Inflammatory macrophage treated with lipopolysaccharide for 4 hours (primary cell): ENCODE data around the gene COL11A1.
A peak's percentile ranks its signal among the peaks of the same experiment; 100 is the strongest.
"Not testable (repeated sequence)": the region's sequence is repeated elsewhere in the genome, so short reads cannot be mapped to it uniquely, and the experiment has no call there.

Experiments used
- DNase-seq: peaks from one replicate; pipeline ENCODE4 v3.0.0-alpha.2; 2020

The COL11A1 gene

DNA sequence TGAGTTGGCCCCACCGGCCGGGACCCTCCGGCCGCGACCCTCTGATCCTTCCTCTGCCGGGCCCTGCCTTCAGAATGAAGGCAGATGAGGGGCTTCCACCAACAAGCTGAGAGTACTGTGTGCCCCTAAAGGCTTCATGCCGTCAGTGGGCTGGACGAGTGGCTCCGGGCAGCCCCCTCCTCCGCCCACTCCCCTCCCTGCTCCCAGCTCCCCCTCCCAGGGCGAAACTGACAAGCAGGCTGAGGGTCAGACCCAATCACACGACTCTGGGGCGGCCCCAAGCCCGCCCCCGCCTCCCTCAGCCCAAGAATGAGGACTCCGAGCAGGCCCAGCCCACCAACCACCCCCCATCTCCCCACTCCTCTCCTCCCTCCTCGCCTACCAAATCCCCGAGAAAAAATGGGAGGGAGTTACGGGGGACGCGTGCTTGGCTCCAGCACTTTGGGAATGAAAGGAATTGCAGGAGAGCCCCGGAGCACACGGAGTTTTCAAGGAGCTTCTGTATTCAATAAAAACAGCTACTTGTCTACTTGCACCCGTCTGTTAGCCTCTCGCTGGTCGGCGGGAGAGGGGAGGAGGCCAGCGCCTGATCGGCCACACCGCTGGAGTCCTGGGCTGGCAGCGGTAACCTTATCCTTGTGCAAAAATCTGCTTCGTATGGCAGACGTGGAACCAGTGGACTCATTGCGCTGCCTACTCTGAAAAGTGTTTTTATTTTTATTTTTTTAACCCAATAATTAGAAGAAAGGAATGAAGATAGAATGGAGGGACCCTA lies at the start of gene COL11A1:
Gene COL11A1 (minus strand): TSS at position 147 of the 775 bp plus-strand sequence. CDS start 344 bp downstream, outside the sequence.
- DNase-seq: no peak

GRCh38 chr1:103156966-103157365 lies 48.6 kb upstream of the COL11A1 start:
- no peak for DNase-seq

- DNase-seq: no peak
Measured at GRCh38 chr1:103146166-103146565, 37.8 kb upstream of the COL11A1 start.

DNA sequence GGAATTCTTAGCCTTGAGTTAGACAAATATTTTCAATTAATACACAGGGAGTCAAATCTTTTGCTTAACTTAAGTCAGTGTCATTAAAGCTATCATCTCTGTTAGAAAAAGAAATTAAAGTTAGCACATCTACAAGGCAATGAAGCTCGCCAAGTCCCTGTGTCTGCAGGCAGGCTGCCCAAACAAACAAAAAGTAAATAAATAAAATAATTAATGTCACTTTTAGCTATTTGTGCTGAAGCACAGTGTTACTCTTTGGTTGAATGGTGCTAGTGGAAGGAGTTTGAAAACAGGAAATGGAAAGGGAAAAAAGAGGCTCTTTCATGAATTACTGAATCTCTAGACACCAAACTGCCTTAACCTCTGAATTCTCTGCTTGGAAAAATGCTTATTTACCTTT lies 37.1 kb upstream of the COL11A1 start:
- no peak for DNase-seq

- no peak for DNase-seq
Measured at GRCh38 chr1:103144681-103145080, 36.4 kb upstream of the COL11A1 start.

DNA sequence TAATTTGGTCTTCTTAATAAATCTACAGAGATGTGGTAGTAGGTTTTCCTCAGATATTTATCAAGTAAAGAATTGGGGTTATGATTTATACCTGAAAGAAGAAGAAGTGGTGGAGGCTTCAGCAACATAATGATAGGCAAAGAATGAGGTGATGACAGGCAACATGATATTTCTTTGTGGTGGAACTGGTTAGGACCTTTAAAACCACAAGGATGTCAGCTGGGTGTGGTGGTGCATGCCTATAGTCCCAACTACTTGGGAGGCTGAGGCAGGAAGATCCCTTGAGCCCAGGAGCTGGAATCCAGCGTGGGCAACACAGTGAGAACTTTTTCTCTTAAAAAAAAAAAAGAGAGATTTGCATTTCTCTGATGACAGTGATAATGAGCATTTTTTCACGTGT lies 34.1 kb upstream of the COL11A1 start:
- no peak for DNase-seq

- no peak for DNase-seq
Measured at GRCh38 chr1:103129796-103130195, 21.5 kb upstream of the COL11A1 start.

GRCh38 chr1:103129255-103129654 lies 20.9 kb upstream of the COL11A1 start:
- DNase-seq: no peak

GRCh38 chr1:103128256-103128655 lies 19.9 kb upstream of the COL11A1 start:
- DNase-seq: not testable (repeated sequence)

DNA sequence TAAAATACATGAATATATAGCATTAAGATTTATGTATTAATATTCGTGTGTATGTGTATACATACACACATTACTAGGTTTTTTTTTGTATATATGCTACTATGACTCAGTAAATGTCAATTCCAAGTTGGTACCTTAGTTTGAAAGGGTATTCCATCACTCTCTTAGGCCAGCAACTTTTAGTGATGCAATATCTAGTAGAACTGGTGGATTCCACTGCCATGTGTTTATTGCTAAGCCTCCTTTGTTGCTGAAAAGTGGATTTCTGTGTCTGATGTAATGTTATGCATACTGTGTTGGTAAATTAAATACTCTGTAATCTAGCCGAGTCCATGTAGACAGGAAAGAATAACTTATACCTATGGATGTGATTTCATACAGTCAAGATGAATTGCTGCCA lies 16.9 kb upstream of the COL11A1 start:
- DNase-seq: no peak

- DNase-seq: no peak
Measured at GRCh38 chr1:103122983-103123720, 14.8 kb upstream of the COL11A1 start.

DNA sequence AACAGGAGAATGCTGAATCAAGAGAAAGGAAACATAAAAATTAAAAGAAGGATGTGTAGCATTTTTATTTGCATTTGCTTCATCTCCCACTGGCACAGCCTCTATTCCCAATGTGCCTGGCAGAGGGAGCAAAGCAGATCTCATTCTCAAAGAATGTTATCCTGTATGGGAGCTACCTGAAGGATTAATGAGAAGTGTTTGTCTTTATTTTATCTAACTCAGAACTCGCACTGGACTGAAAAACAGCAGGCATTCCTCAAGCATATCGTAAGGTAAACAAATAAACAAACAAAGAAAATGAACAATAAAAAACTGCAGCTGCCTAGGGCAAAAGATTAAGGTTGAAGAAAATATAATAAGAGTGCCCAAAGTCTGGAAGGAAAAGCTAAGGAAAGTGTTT lies 12.7 kb upstream of the COL11A1 start:
- no peak for DNase-seq

GRCh38 chr1:103112546-103112945 lies 4.2 kb upstream of the COL11A1 start:
- no peak for DNase-seq

DNA sequence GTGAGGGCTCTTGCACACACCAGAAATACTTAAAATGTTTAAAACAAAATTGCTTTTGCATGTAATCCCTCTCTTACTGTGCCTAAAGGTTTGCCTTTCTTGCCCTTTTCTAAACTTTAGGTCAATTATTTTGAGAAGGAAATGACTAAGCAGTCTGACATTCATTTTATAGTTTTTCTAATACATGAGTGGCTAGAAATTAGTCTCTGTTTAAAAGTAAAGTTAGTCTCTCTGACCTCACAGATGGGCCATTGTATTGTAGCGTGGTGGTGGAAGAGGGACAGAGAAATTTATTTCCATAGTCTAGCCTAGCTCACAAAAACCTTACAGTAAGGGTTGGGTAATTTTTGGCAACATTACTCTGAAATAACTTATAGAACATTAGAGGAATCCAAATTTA lies 3.6 kb upstream of the COL11A1 start:
- no peak for DNase-seq

DNA sequence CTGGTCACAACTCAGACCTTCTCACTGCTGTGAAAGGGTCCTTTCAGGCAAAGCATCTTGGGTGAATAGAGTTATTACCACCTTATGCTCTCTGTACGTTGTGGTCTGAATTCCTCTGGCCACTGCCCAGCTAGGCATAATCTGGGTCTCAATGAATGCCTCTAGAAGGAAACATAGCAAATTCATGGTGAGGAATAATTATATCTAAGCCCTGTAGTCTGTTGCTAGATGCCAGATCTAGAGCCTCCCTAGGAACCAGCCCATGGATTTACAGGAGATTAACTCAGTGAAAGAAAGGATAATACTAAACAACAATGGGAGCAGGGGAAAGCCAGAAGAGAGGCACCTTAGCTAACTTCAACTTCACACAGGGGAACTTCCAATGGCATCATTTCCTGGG lies 2.4 kb upstream of the COL11A1 start:
- no peak for DNase-seq

GRCh38 chr1:103109311-103109920 lies 1.1 kb upstream of the COL11A1 start:
- no peak for DNase-seq

DNA sequence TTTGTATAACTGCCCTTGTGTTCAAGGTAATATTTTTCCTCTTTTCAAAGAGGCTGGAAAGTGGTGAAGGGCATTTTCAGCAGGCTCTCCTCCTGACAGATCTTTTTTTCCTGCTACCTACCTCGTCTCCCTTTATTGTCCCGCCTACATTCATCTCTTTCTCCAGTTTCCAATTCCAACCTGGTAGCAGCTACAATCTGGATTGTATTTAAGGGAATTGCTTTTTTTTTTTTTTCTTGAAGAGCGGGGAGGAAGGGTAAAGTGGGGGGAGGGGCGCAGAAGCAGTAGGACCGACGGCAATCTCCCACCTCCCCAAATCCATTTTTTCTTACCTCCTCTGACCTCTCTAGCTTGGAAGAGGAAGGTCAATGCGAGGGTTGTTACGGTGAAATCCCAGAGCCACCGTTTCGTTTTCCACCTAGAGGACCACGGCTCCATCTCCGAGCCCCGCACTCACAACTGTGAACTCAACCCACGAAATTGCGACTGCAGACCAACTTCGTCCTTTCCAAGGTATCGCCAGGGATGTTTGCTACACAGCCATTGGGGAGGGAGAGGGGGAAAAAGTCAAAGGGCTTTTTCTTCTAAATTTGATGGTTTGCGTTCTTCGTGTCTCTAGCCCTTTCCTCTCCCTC lies 464 bp downstream of the COL11A1 start:
- DNase-seq: no peak

GRCh38 chr1:103106426-103107341 lies 1.6 kb downstream of the COL11A1 start:
- peak; percentile 39 for DNase-seq

GRCh38 chr1:103101399-103101798 lies 6.9 kb downstream of the COL11A1 start:
- DNase-seq: no peak

GRCh38 chr1:103089221-103089620 lies 19.1 kb downstream of the COL11A1 start:
- no peak for DNase-seq

GRCh38 chr1:103087256-103087655 lies 21.1 kb downstream of the COL11A1 start:
- no peak for DNase-seq

- no peak for DNase-seq
Measured at GRCh38 chr1:103084181-103084580, 24.1 kb downstream of the COL11A1 start.
